Effector memory CD4-positive, alpha-beta T cell (primary cell): Measurements from ENCODE around the gene SLC30A1.

Experiments used
- DNase-seq, 3 donors: peaks; one replicate each; pipeline ENCODE4 v3.0.0-alpha.2; 2020
- H3K27ac ChIP-seq: 2 replicates; pipeline ENCODE4 v1.7.0; 2013; ENCODE audit warnings: mild to moderate bottlenecking, low read length, moderate library complexity; ENCODE audit not compliant: insufficient read depth, poor library complexity, severe bottlenecking
- H3K27me3 ChIP-seq: replicated peaks from 2 replicates; pipeline ENCODE4 v1.7.0; 2013; ENCODE audit warnings: mild to moderate bottlenecking, low read length; ENCODE audit not compliant: insufficient read depth, control insufficient read depth, poor library complexity, severe bottlenecking
- H3K36me3 ChIP-seq: 2 replicates; pipeline ENCODE4 v1.7.0; 2013; ENCODE audit warnings: mild to moderate bottlenecking, low read length, moderate library complexity; ENCODE audit not compliant: control insufficient read depth, insufficient read depth
- H3K4me1 ChIP-seq: 2 replicates; pipeline ENCODE4 v1.7.0; 2013; ENCODE audit warnings: low read length, mild to moderate bottlenecking; ENCODE audit not compliant: control insufficient read depth, insufficient read depth, poor library complexity, severe bottlenecking
- H3K4me3 ChIP-seq: 2 replicates; pipeline ENCODE4 v1.7.0; 2013; ENCODE audit warnings: low read length, low read depth, mild to moderate bottlenecking; ENCODE audit not compliant: insufficient read depth, poor library complexity, severe bottlenecking
- H3K9me3 ChIP-seq: 2 replicates; pipeline ENCODE4 v1.7.0; 2013; ENCODE audit warnings: mild to moderate bottlenecking, low read length, moderate library complexity; ENCODE audit not compliant: control insufficient read depth

SLC30A1 gene

GRCh38 chr1:211616965-211617297 lies 38.0 kb upstream of the SLC30A1 start:
- Histone ChIP-seq H3K27me3 (no peaks in the 10 kb centered on the region), H3K4me1 (no peaks in the 10 kb centered on the region), H3K27ac (no peak overlapping the region), H3K9me3 (no peaks in the 10 kb centered on the region), H3K36me3 (no peaks in the 10 kb centered on the region), H3K4me3 (no peak overlapping the region)
- no peak for DNase-seq

- Histone ChIP-seq H3K4me3 (no peak overlapping the region), H3K27ac (no peak overlapping the region), H3K27me3 (no peaks in the 10 kb centered on the region), H3K36me3 (no peaks in the 10 kb centered on the region), H3K9me3 (no peaks in the 10 kb centered on the region), H3K4me1 (no peaks in the 10 kb centered on the region)
- no peak for DNase-seq
These were observed 37.4 kb upstream of the SLC30A1 start for GRCh38 chr1:211616231-211616964.

- DNase-seq, result no peak
- Histone ChIP-seq H3K27ac (no peak overlapping the region), H3K27me3 (no peaks in the 10 kb centered on the region), H3K4me3 (no peak overlapping the region), H3K4me1 (no peaks in the 10 kb centered on the region), H3K36me3 (no peaks in the 10 kb centered on the region), H3K9me3 (no peaks in the 10 kb centered on the region)
These were observed 35.7 kb upstream of the SLC30A1 start for GRCh38 chr1:211614615-211615014.

- no peaks in the 10 kb centered on the region for H3K27me3 ChIP-seq
- no peak for DNase-seq
- H3K36me3 ChIP-seq, result no peaks in the 10 kb centered on the region
- H3K27ac ChIP-seq, result no peak overlapping the region
- H3K9me3 ChIP-seq, result no peaks in the 10 kb centered on the region
- no peak overlapping the region for H3K4me3 ChIP-seq
- H3K4me1 ChIP-seq, result no peaks in the 10 kb centered on the region
These were observed 35.0 kb upstream of the SLC30A1 start for GRCh38 chr1:211613951-211614350.

- no peaks in the 10 kb centered on the region for H3K4me1 ChIP-seq
- no peaks in the 10 kb centered on the region for H3K36me3 ChIP-seq
- no peak for DNase-seq
- H3K27me3 ChIP-seq, result no peaks in the 10 kb centered on the region
- no peaks in the 10 kb centered on the region for H3K9me3 ChIP-seq
- H3K27ac ChIP-seq, result no peak overlapping the region
- no peak overlapping the region for H3K4me3 ChIP-seq
These were observed 34.4 kb upstream of the SLC30A1 start for GRCh38 chr1:211613108-211613947.

- DNase-seq, result no peak
- Histone ChIP-seq H3K27me3 (no peaks in the 10 kb centered on the region), H3K4me3 (no peak overlapping the region), H3K27ac (no peak overlapping the region), H3K9me3 (no peaks in the 10 kb centered on the region), H3K36me3 (no peaks in the 10 kb centered on the region), H3K4me1 (no peaks in the 10 kb centered on the region)
These were observed 33.8 kb upstream of the SLC30A1 start for GRCh38 chr1:211612786-211613107.

- H3K27ac ChIP-seq, result no peak overlapping the region
- no peak for DNase-seq
- H3K4me3 ChIP-seq, result no peak overlapping the region
- no peaks in the 10 kb centered on the region for H3K27me3 ChIP-seq
- no peaks in the 10 kb centered on the region for H3K9me3 ChIP-seq
- H3K36me3 ChIP-seq, result no peaks in the 10 kb centered on the region
- peaks cover 3% of the 10 kb centered on the region for H3K4me1 ChIP-seq
These were observed 32.9 kb upstream of the SLC30A1 start for GRCh38 chr1:211611818-211612217.

- H3K27ac ChIP-seq, result no peak overlapping the region
- H3K4me3 ChIP-seq, result no peak overlapping the region
- peaks cover 3% of the 10 kb centered on the region for H3K4me1 ChIP-seq
- H3K27me3 ChIP-seq, result no peaks in the 10 kb centered on the region
- DNase-seq, result no peak
- no peaks in the 10 kb centered on the region for H3K9me3 ChIP-seq
- H3K36me3 ChIP-seq, result no peaks in the 10 kb centered on the region
These were observed 32.0 kb upstream of the SLC30A1 start for GRCh38 chr1:211610779-211611556.

- Histone ChIP-seq H3K4me3 (no peak overlapping the region), H3K27ac (no peak overlapping the region), H3K27me3 (no peaks in the 10 kb centered on the region), H3K4me1 (peaks cover 3% of the 10 kb centered on the region), H3K9me3 (no peaks in the 10 kb centered on the region), H3K36me3 (no peaks in the 10 kb centered on the region)
- DNase-seq, result no peak
These were observed 30.4 kb upstream of the SLC30A1 start for GRCh38 chr1:211609120-211610024.
